HG03108 (cell line): ENCODE data around the gene KAT2B.
A peak's percentile ranks its signal among the peaks of the same experiment; 100 is the strongest.

Source experiments
- ATAC-seq: cut with Tn5 transposase; IDR thresholded peaks from one replicate; pipeline ENCODE4 v1.9.1; 2021; ENCODE audit warnings: moderate library complexity; ENCODE audit not compliant: unreplicated experiment

Gene KAT2B

GRCh38 chr3:20095470-20095869 is 55.2 kb downstream of the KAT2B start:
- ATAC-seq: no peak

DNA sequence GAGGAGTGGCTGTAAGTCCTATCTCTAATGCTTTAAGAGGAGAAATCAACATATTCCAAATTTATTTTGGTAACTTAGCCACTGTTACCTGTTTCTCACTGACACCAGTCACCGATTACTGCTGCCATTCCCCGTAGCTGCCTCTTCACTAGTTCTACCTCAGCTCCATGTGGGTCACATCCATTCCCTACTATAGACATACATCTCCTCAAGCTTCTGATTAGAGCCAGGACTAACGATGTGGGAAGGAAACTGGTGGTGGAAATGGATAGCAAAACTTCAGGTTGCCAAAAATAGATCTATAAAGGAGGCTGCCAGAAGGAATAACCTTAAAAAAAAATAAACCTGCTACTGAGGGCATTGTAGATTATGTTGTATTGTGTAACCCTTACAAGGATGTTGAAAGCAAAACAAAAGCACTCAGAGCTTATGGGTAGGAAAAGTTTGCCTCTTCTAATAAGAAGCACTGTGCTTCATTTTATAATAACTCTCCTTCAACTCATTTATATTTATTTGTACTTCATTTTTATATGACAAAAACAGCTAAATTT is 56.0 kb downstream of the KAT2B start:
- no peak for ATAC-seq

GRCh38 chr3:20097015-20097414 is 56.8 kb downstream of the KAT2B start:
- no peak for ATAC-seq

DNA sequence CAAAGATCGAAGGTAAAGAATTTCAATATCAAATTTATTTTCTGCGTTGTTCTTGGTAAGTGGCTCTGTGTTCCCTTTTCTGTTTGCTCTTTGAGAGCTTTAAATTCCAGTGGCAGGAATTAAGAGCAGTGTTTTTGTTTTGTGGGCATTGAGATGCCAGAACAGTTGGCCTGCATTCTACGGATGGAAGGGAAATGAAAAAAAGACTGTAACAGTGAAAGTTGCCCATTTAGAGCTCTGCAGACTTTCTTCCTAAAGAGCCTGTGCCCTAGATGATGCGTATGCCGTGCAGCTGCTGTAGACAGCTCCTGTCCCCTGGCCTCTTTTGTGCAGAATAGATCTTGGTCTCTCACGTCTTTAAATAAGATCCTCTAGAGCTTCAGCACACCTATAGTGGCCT is 58.8 kb downstream of the KAT2B start:
- ATAC-seq: no peak

DNA sequence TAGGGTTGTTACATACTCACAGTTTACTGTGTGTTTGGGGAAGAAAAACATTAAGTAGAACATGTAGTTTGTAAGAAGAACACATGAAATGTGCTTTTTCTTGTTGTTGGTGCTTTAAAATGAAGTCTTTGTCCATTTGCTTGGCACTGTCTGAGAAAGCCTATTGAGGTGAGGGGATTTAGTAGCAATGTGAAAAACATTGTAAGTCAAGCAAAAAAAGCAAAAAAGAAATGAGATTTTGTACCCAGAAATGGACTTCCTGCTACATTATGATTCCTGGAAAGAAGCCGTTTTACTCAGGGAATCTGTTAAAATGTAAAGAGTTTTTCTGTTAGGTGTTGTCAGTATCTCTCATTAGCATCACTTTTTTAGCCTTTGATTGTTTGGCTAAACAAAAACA is 59.9 kb downstream of the KAT2B start:
- ATAC-seq: no peak

DNA sequence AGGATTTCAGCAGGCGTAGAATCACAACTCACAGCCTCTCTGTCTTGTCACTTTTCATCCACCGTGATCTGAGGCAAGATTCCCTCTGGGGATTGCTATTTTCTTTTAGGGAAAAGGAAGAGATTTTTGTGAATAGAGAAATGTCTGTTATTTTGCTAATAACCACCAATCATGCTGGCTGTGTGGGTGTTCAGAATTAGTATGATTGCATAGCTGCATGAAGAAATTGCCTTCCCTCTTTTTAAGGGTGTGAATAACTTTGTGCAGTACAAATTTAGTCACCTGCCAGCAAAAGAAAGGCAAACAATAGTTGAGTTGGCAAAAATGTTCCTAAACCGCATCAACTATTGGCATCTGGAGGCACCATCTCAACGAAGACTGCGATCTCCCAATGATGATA is 60.8 kb downstream of the KAT2B start:
- ATAC-seq: no peak

GRCh38 chr3:20103731-20104130 is 63.5 kb downstream of the KAT2B start:
- peak; percentile 4 for ATAC-seq

GRCh38 chr3:20104167-20104661 is 64.0 kb downstream of the KAT2B start:
- ATAC-seq: peak; percentile 43

- ATAC-seq: no peak
These were observed 65.5 kb downstream of the KAT2B start for GRCh38 chr3:20105513-20106280.

DNA sequence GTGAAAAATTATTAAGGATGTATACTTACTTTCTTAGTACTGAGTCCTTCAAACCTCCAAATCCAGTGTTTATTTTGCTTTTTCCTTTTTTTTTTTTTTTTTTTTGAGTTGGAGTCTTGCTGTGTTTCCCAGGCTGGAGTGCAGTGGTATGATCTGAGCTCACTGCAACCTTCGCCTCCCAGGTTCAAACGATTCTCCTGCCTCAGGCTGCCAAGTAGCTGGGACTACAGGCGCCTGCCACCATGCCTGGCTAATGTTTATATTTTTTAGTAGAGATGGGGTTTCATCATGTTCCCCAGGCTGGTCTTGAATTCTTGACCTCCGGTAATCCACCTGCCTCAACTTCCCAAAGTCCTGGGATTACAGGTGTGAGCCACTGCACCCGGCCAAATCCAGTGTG is 67.5 kb downstream of the KAT2B start:
- no peak for ATAC-seq

- no peak for ATAC-seq
These were observed 68.6 kb downstream of the KAT2B start for GRCh38 chr3:20108869-20109268.

GRCh38 chr3:20110826-20111225 is 70.6 kb downstream of the KAT2B start:
- ATAC-seq: no peak

DNA sequence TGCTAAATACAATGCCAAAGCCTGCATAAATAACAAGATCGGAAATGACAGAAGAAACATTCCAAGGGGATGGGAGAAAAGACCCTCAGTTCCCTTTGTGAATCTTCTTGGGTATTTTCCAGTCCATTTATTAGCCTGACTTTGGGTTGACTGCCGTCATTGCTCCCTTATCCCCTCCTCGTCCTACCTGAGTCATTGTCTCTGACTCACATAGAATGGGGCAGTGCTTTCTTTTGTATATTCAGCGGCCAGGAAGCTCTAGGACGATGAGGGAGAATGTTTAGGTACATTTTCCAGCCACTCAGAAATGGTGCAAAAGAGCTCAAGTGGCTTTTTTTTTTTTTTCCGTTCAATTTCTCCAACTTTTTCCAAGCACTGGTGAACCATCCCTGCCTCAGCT is 71.6 kb downstream of the KAT2B start:
- no peak for ATAC-seq

- no peak for ATAC-seq
These were observed 80.8 kb downstream of the KAT2B start for GRCh38 chr3:20121088-20121487.

DNA sequence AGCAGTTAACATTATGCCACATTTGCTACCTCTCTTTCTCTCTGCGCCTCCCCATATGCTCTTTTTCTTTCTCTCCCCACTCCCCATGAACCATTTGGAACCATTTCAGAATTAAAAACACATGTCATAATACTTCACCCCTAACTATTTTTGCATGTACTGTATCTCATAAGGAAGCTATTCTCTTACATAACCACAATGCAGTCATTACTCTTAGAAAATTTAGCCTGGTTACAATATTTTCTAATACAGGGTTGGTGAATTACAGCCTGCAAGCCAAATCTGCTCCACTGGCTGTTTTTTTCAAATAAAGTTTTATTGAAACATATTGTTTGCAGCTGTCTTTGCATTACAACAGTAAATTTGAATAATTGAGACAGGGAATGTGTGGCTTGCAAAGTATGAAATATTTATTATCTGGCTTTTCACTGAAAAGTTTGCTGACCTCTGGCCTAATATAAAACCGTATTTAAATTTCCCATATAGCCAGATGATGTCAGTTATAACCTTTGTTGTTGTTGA is 82.9 kb downstream of the KAT2B start:
- no peak for ATAC-seq

- ATAC-seq: no peak
These were observed 85.0 kb downstream of the KAT2B start for GRCh38 chr3:20125289-20125688.

DNA sequence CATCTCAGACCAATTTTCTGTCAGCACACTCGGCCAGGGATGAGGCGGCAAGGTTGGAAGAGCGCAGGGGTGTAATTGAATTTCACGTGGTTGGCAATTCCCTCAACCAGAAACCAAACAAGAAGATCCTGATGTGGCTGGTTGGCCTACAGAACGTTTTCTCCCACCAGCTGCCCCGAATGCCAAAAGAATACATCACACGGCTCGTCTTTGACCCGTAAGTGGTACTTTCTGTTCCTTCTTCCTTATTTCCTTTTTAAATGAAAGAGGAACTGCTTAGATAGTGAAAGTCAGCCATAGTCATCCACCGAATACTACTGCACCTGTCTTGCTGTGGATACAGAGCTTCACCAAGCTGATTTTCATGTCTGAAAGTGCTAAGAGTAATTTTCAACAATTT is 85.7 kb downstream of the KAT2B start:
- peak; percentile 100 for ATAC-seq

DNA sequence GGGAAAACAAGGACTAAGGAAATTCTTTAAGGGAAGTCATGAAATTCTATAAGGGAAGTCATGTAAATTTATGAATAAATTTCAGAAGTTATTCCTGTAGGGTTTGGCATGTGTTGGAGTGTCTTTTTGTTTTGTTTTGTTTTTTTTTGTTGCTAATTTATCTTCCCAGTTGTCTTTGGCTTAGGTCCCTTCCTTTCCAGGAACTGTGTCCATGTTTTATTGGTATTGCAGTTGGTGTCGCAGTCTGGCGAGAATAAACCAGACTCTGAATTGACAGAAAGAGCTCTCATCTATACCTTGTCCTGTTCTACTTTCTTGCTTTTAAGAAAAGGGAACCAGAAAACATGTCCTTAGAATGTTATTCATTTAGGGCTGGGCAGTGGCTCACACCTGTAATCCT is 88.1 kb downstream of the KAT2B start:
- no peak for ATAC-seq

DNA sequence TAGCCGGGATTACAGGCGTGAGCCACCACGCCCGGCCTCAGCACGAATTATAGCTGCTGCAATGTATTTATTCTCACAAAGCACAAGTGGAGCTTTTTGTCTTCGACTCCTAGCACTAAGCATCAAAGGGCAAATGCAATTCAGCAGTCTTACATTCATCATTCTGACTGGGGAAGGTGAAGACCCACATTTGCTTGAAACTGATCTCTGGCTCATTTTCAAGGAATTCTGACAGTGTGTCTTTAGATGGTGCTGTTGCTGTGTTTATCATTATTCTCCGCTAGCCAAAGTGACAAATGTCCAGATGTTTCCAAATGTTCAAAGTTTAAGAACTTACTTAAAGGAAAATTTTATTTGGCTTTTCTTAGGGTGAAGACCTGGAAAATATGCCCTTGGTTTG is 89.9 kb downstream of the KAT2B start:
- no peak for ATAC-seq

- no peak for ATAC-seq
These were observed 96.0 kb downstream of the KAT2B start for GRCh38 chr3:20136231-20136630.

DNA sequence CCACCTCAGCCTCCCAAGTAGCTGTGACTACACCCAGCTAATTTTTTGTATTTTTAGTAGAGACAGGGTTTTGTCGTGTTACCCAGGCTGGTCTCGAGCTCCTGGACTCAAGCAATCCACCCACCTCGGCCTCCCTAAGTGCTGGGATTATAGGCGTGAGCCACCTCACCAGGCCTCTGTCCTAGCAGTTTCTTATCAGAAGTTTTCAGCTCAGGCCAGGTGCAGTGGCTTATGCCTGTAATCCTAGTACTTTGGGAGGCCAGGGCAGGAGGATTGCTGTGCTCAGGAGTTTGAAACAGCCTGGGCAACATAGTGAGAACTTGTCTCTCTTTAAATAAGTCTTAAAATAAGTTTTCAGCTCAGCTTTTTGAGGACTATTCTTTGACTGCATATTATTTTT is 97.4 kb downstream of the KAT2B start:
- no peak for ATAC-seq

- no peak for ATAC-seq
These were observed 100.6 kb downstream of the KAT2B start for GRCh38 chr3:20140881-20141280.

DNA sequence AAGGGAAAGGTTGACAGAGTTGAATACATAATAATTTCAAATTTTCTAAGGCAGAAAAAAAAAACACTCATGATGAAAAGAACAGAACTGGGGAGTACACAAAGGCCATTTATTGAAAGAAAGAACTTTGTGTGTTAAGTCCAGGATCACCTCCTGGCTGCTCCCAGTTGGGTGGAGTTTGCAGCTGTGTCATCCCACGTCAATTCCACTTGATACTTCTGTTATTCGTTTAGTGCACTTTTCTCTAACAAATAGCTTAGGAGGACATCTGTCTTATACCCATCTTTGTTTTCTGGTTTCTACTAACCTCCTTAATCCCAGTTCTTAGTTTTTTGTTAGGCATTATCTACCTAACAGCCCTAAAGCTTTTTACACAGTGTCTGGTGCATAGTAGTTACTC is 101.1 kb downstream of the KAT2B start:
- ATAC-seq: no peak
